Peyer's patch (tissue), 4 donors: Measurements from ENCODE around the gene EDC3.

Source experiments
- POLR2A ChIP-seq, 2 donors: fragments of 450-650 bp; IDR thresholded peaks; one replicate each; pipeline ENCODE4 v1.5.1; 2017; ENCODE audit warnings: antibody characterized with exemption in 2 of 2, mild to moderate bottlenecking in 2 of 2, moderate library complexity in 2 of 2
- TF ChIP-seq, protein P1 (sequence below), 6 experiments: fragments of 450-650 bp in 4 of 6; fragments of 200-600 bp in 2 of 6; sonication (generic) in 1 of 6; IDR thresholded peaks; one replicate each; pipeline ENCODE4 v1.5.1; 2017 to 2019; ENCODE audit warnings: antibody characterized with exemption in 6 of 6, mild to moderate bottlenecking in 3 of 6, moderate library complexity in 1 of 6

DNA sequence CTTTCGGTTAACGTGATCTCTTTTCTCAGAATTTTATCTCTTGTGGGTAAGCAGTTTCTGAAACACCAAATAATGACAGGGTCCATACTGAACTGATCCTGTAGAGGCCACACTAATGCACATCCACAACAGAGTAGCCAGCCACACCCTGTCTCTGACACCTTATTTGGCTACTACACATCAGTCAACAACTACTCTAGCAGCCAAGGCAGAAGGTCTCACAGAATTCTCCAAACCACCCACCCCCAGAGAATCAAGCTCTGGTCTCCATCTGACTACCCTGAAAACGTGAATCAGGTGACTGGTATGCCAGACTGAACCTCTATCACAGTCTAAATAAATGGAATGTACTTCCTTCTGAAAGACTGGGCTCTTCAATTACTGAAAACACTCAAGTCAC, 38.0 kb downstream of the EDC3 start:
- TF ChIP-seq, protein P1, sequence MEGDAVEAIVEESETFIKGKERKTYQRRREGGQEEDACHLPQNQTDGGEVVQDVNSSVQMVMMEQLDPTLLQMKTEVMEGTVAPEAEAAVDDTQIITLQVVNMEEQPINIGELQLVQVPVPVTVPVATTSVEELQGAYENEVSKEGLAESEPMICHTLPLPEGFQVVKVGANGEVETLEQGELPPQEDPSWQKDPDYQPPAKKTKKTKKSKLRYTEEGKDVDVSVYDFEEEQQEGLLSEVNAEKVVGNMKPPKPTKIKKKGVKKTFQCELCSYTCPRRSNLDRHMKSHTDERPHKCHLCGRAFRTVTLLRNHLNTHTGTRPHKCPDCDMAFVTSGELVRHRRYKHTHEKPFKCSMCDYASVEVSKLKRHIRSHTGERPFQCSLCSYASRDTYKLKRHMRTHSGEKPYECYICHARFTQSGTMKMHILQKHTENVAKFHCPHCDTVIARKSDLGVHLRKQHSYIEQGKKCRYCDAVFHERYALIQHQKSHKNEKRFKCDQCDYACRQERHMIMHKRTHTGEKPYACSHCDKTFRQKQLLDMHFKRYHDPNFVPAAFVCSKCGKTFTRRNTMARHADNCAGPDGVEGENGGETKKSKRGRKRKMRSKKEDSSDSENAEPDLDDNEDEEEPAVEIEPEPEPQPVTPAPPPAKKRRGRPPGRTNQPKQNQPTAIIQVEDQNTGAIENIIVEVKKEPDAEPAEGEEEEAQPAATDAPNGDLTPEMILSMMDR (IDR thresholded peaks at IDR 0.05) = no peak
- no peak for TF ChIP-seq POLR2A (IDR thresholded peaks at IDR 0.05)
